Measurements from ENCODE around the gene TENM4. TPM values are rescaled to one million over a fixed set of nuclear protein-coding genes. Genes with fewer than 3 reads are reported as not detected.

TENM4 gene
- total RNA-seq, 4 donors from 2014 or later: 5.5 to 12.3 (median 8.9) TPM

DNA sequence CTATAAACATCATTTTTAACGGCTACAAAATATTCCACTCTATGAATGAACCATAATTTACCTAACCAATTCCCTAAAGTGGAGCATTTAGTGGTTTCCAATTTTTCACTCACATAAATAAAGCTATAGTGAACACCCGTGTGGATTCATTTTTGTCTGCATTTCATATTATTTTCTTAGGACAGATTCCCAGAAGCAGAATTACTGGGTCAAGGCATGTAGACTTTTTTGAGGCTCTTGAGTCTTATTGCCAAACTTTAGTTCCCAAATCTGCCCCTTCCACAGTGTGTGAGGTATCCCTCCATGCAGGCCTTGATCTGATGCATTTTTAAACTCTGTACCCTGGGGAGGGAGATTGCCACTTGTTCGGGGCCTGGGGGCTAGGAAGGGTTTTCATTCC is 198.2 kb downstream of the TENM4 start:
- 78 to 90% methylated on average over 2 of the region's 3 CpGs for WGBS, 2 donors (ENCODE audit: low coverage in 1 of 2)
- Histone ChIP-seq H3K4me1 (peaks cover 0 to 27% (median 14%) of the 10 kb centered on the region in 3 donors), H3K9me3 (no peaks in the 10 kb centered on the region), H3K36me3 (no peaks in the 10 kb centered on the region), H3K4me3 (no peak overlapping the region), H3K27ac (no peak overlapping the region), H3K27me3 (no peaks in the 10 kb centered on the region)
- ATAC-seq: no peak
- TF ChIP-seq, protein P1, sequence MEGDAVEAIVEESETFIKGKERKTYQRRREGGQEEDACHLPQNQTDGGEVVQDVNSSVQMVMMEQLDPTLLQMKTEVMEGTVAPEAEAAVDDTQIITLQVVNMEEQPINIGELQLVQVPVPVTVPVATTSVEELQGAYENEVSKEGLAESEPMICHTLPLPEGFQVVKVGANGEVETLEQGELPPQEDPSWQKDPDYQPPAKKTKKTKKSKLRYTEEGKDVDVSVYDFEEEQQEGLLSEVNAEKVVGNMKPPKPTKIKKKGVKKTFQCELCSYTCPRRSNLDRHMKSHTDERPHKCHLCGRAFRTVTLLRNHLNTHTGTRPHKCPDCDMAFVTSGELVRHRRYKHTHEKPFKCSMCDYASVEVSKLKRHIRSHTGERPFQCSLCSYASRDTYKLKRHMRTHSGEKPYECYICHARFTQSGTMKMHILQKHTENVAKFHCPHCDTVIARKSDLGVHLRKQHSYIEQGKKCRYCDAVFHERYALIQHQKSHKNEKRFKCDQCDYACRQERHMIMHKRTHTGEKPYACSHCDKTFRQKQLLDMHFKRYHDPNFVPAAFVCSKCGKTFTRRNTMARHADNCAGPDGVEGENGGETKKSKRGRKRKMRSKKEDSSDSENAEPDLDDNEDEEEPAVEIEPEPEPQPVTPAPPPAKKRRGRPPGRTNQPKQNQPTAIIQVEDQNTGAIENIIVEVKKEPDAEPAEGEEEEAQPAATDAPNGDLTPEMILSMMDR (IDR thresholded peaks at IDR 0.05): no peak
- TF ChIP-seq EP300 (IDR thresholded peaks at IDR 0.05) (no peak), POLR2A (IDR thresholded peaks at IDR 0.05) (no peak), POLR2AphosphoS5 (IDR thresholded peaks at IDR 0.05) (no peak)

DNA sequence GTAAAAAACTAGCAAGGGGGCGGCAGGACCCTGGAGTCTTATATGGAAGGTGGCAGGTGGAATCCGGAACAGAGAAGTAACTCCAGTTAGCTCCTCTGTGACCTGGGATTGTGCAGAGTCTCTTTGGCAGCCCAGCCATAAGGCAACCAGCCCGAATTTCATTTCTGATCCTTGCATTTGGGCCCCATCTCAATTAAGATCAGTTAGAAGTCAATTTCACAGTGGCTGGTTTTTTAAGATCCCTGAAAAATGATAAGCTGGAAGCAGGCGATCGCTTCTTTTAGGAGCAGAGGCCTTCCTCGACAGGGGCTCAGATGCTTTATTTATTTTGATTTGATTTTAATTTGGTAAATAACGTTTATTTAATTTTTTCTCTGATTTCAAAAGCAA is 199.0 kb downstream of the TENM4 start:
- Histone ChIP-seq H3K9me3 (no peaks in the 10 kb centered on the region), H3K4me3 (no peak overlapping the region), H3K27me3 (no peaks in the 10 kb centered on the region), H3K27ac (no peak overlapping the region), H3K36me3 (no peaks in the 10 kb centered on the region), H3K4me1 (peaks cover 0 to 32% (median 14%) of the 10 kb centered on the region in 3 donors)
- no peak for ATAC-seq
- WGBS, 2 donors (ENCODE audit: low coverage in 1 of 2): 75 to 89% methylated on average over 4 to 6 of the region's 7 CpGs
- TF ChIP-seq POLR2AphosphoS5 (IDR thresholded peaks at IDR 0.05) (no peak), EP300 (IDR thresholded peaks at IDR 0.05) (no peak), POLR2A (IDR thresholded peaks at IDR 0.05) (no peak)
- TF ChIP-seq, protein P1 (IDR thresholded peaks at IDR 0.05): no peak

DNA sequence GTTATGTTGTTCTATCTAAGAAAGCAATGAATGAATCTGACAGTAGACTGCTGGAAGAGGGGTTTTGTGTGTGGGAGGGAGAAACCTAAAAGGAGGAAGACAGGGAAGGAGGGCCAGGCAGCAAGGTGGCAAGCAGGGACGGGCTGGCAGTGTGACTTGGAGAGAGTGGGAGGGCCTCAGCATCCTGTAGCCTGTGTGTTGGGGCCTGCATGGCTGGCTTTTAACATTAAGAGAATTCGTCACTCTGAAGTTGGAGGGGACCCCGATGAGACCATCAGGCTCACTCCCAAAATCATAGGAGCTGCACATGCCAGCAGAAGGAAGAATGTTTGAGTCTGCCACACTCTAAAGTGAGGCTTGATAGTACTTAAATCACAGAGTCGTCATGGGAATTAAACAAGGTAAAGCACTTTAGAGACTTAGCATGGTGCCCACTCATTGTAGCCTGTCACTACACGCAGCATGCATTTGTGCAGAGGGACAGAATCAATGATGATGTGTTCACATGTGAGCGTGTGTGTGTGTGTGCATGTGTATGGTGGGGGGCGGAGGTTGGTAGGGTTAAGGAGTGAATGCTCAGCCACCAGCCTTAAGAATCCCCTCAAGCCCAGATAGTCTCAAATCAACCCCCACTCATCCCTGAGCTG is 199.5 kb downstream of the TENM4 start:
- ATAC-seq: no peak

DNA sequence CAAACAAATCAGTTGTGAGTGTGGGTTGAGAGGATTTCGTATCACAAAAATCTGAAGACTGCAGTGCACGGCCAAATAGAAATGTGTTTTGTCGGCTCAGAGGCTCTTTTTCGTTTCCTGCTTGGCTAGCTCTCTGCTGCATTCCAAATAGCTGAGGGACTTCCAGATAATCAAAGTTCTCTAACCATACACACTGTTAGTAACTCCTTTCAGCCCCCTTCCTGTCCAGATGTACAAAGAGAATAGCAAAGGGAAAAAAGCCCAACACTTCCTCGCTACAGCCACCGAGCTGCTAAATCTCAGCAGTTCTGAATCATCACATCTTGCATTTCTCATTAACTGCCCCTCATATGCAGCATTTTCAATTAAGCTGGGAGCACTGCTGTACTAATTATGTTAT is 203.1 kb downstream of the TENM4 start:
- whole genome bisulfite sequencing, 2 donors (ENCODE audit: low coverage in 1 of 2): 25 to 34% methylated on average over 5 to 6 of the region's 6 CpGs

More for the DNA sequence above, 199.5 kb downstream of the TENM4 start:
- Histone ChIP-seq H3K36me3 (no peaks in the 10 kb centered on the region), H3K4me1 (peaks cover 0 to 32% (median 14%) of the 10 kb centered on the region in 3 donors), H3K9me3 (no peaks in the 10 kb centered on the region), H3K4me3 (no peak overlapping the region), H3K27me3 (no peaks in the 10 kb centered on the region), H3K27ac (no peak overlapping the region)
- WGBS, 2 donors (ENCODE audit: low coverage in 1 of 2): 90 to 92% methylated on average over 4 to 6 of the region's 7 CpGs
- TF ChIP-seq POLR2AphosphoS5 (IDR thresholded peaks at IDR 0.05) (no peak), EP300 (IDR thresholded peaks at IDR 0.05) (no peak), POLR2A (IDR thresholded peaks at IDR 0.05) (no peak)
- TF ChIP-seq, protein P1 (IDR thresholded peaks at IDR 0.05): no peak

More for the DNA sequence above, 203.1 kb downstream of the TENM4 start:
- H3K9me3 ChIP-seq: no peaks in the 10 kb centered on the region
- peaks cover 0 to 14% (median 2%) of the 10 kb centered on the region in 3 donors for H3K4me1 ChIP-seq
- ATAC-seq: peak; percentile 57
- peak overlapping the region in 1 of 4 donors; percentile 22 for H3K27ac ChIP-seq
- no peaks in the 10 kb centered on the region for H3K27me3 ChIP-seq
- no peaks in the 10 kb centered on the region for H3K36me3 ChIP-seq
- no peak overlapping the region for H3K4me3 ChIP-seq
- TF ChIP-seq POLR2AphosphoS5 (IDR thresholded peaks at IDR 0.05) (no peak), EP300 (IDR thresholded peaks at IDR 0.05) (no peak), POLR2A (IDR thresholded peaks at IDR 0.05) (no peak)
- TF ChIP-seq, protein P1 (IDR thresholded peaks at IDR 0.05): no peak
